NT2/D1 (cell line): ENCODE data around the gene MON2.

Source experiments
- SUZ12 ChIP-seq: IDR thresholded peaks from 2 replicates; pipeline ENCODE4 v1.6.1; 2011; ENCODE audit not compliant: insufficient read length, insufficient read depth; ENCODE audit errors: extremely low read depth
- YY1 ChIP-seq: IDR thresholded peaks from 2 replicates; pipeline ENCODE4 v1.6.1; 2011; ENCODE audit not compliant: insufficient read length, insufficient read depth

DNA sequence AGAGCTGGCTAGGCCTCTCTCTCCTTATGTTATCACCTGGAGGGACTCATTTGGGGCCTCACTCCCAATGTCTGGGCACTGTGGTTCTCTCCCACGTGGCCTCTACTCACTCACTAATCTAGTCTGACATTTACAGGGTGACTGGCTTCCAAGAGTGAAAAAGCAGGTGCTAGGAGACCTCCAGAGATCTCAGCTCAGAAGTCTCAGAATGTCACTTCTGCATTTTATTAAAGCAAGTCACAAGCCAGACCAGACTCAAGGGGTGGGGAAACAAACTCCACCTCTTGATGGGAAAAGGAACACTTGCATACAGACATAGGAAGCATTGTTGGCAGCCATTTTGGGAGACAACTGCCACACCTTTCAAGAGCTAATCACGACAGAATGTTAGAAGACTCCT lies 175.9 kb downstream of the MON2 start:
- TF ChIP-seq YY1 (no peak), SUZ12 (no peak)
